Measurements from ENCODE around the gene TXLNG.

The TXLNG gene

DNA sequence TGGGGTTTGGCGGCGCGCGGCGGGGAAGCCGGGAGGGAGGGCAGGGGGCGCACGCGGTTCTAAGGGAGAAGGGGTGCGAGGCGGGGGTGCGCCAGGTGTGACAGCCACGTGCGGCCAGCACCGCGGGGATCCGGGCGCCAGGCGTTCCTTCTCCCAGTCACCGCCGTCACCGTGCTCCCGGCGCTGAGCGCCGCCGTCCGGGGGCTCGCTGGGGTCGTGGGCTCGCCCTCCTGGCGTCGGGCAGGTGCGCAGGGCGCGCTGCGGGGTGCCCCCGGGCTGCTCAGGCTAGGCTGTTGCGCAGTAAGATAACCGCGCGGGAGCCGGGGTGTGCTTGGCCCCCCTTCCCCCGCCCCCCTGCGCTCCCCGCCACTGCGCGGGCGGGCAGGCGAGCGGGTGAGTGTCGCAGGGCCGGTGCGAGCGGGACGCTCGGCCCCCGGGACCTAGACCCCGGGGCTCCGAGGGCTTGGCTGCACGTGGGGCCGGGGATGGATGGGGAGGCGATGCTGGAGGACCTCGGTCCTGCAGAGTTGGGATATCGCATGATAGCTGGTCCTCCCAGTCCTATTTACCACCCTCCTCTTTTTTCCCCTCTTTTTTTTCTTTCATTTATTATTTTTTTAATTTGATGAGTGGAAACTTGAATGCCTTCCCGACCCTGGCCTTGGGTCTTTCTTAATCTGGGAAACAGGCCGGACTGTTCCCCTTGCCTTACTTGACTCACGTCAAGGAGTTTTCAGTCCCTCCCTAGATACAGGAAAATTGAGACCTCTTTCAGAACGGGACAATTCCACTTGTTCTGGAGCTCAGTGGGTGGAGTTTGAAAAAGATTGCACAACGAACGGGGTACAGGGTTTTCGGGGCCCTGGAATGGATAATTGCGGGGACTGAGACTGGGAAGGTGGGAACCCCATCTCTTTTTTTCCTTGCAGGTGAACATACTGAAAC, 797 bp downstream of the TXLNG start:
- DNase-seq, result peak; percentile 51

DNA sequence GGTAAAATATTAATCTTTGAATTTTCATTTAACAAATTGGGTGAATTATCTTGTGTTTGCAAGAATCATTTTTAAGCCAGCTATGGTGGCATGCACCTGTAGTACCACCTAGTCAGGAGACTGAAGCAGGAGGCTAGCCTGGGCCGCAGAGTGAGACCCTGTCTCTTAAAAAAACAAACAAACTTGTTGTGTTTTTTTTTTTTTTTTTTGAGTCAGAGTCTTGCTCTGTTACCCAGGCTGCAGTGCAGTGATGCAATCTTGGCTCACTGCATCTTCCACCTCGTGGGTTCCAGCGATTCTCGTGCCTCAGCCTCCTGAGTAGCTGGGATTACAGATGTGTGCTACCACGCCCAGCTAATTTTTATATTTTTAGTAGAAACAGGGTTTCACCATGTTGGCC, 2.2 kb downstream of the TXLNG start:
- no peak for DNase-seq

- DNase-seq, result no peak
These were observed 10.0 kb downstream of the TXLNG start for GRCh38 chrX:16796298-16796697.

GRCh38 chrX:16797358-16797757, 11.1 kb downstream of the TXLNG start:
- no peak for DNase-seq

DNA sequence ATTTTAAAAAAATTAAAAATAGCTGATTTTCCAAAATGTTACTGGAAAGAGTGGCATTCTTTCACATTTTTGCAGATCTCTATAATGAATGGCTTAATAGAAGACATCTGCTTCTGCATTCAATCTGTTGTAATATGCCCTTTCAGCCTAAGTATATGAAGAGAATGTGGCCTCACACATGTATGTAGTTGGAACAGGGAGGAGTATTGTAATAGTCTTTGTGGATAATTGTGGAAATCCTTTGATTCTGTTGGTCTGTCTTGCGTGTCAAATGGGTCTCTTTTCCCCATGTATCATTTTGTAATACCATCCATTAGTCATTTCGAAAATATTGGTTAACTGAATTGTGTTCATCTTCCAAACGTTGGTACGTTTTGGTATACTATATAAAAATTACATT, 11.6 kb downstream of the TXLNG start:
- no peak for DNase-seq

- no peak for DNase-seq
These were observed 18.7 kb downstream of the TXLNG start for GRCh38 chrX:16804923-16805464.

DNA sequence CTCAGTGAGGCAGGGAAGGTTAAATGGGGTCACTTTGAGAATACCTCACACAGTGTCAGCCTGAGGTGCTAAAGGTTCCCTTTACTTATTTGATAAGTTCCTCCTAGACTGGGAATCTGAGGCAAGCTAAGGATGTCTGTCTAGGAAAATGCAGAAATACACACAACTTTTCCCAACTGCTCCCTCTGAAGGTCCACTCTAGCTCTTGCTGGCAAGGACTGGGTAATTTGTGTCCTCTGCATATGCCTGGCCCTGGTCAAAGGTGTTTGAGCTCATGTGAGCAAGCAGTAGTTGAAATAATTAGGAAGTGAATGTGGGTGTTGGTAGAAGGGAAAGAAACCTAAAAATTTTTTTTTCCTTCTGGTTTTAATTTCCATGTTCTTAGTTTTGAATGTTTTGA, 21.3 kb downstream of the TXLNG start:
- no peak for DNase-seq

- no peak for DNase-seq
These were observed 21.8 kb downstream of the TXLNG start for GRCh38 chrX:16807976-16808542.

GRCh38 chrX:16814597-16814996, 28.3 kb downstream of the TXLNG start:
- no peak for DNase-seq

GRCh38 chrX:16819634-16820033, 33.4 kb downstream of the TXLNG start:
- DNase-seq, result no peak

DNA sequence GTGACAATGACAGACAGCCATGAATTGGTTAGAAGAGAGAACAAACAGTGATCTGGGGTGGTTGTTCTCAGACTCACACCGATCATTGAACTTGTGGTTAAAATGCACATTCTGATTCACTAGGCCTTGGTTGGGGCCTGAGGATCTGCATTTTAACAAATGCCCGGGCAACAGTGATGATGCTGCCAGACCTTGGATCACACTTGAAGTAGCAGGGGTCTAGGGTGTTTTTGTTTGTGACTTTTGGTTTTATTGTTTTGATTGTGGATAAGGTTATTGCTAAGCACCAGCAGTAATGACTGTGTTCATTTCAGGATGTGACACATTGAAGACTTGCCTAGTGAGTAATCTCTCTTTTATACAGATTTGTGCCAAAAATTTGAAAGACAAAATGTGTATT, 36.5 kb downstream of the TXLNG start:
- no peak for DNase-seq

- no peak for DNase-seq
These were observed 39.2 kb downstream of the TXLNG start for GRCh38 chrX:16825264-16826035.

DNA sequence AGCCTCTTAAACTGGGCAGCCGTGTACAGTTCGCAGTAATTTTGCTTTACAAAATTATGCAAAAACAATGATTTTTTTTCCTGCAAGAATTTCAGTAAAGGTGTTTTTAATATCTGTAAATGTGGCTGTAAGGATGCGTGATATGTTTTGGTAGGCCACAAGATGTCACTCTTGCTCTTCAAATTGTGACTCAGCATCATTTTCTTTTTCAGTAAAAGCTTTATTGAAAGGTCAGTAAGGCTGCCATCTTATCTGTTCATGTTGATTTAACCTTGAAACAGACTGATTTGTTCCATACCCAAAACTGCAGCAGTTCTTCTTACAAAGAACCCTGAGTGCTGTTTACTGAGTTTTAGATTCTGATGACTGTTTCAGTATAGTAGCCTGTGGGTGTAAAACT, 39.9 kb downstream of the TXLNG start:
- peak; percentile 40 for DNase-seq

DNA sequence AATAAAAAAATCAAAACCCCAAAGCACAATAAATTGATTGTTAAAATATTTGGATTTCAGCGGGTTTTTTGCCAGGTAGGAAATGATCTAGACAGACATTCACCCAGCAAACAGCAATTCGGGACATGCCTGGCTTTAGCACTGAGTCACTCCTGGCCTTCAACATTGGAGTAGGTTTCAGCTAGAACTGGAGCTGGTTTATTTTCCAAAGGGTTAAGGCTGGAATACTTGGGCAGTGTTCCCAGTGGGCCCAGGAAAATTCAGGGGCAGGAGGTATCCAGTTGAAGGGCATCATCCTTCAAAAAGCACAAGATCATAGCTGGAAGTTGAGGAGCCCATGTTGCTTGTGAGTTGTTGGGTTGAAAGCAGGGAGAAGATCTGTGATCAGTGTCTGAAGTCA, 41.0 kb downstream of the TXLNG start:
- no peak for DNase-seq

- no peak for DNase-seq
These were observed 42.0 kb downstream of the TXLNG start for GRCh38 chrX:16828124-16828908.

DNA sequence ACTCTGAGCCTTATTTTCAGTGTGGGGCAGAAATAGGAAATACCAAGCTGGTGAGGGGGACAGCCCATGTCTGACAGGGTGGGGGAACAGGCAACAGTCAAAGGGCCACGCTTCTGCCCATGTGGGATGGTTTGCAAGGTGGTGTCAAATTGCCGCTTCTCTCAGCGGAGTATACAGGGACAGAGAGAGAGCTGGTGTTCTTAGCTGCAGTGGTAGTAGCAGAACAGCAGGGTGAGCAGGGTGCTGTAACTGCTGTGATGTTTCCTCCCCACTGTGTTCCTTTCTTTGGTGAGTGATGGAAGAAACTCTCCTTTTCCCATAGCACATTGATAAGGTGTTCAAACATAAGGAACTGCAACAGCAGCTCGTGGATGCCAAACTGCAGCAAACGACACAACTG, 46.0 kb downstream of the TXLNG start:
- no peak for DNase-seq

GRCh38 chrX:16834806-16835205, 48.5 kb downstream of the TXLNG start:
- DNase-seq, result no peak

- peak; percentile 1 for DNase-seq
These were observed 50.1 kb downstream of the TXLNG start for GRCh38 chrX:16836371-16836770.

- no peak for DNase-seq
These were observed 52.2 kb downstream of the TXLNG start for GRCh38 chrX:16838202-16839066.

- DNase-seq, result no peak
These were observed 53.1 kb downstream of the TXLNG start for GRCh38 chrX:16839219-16839851.

DNA sequence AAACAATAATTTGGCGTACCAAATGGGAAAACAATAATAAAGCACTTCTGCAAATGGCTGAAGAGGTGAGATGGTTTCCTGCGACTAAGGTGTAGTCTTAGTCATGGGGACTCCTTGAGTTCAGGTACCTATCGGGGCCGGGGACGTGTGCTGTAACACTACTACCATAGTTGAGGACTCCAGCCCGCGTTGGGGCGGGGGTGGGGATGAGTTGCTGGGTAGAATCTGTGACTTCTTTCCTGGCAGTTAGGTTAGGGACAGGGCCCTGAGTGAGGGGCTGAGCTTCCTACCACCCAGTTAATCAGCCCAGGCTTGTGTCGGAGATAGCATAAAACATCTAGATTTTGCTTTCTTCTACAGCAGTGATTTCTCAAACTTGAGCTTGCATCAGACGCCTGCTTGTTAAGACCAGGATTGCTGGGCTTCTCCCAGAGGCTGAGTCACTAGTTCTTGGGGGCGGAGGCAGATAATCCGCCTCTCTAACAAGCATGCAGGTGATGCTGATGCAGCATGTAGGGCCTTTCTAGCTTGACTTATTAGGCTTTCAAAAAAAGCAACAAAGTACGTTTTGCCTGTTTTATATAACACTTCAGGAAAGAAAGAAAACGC, 53.7 kb downstream of the TXLNG start:
- DNase-seq, result no peak
